ENCODE measurements around the gene TUBA8. TPM values are rescaled to one million over a fixed set of nuclear protein-coding genes. Genes with fewer than 3 reads are reported as not detected.
A peak's percentile ranks its signal among the peaks of the same experiment; 100 is the strongest.

Gene TUBA8
- total and polyA plus RNA-seq, 2 donors (not counting 3 experiments of a cell fraction or from before 2014, with no cell fraction given) = 6.9 to 8.9 TPM

GRCh38 chr22:18091916-18092526 is 18.6 kb upstream of the TUBA8 start:
- peak overlapping the region; percentile 92 for H3K27ac ChIP-seq (ENCODE audit: insufficient read depth, low read depth, low read length)
- H3K27me3 ChIP-seq (ENCODE audit: control insufficient read depth in 2 of 2, insufficient read depth in 2 of 2, low read length in 2 of 2) = no peaks in the 10 kb centered on the region
- H3K4me1 ChIP-seq (ENCODE audit: control insufficient read depth, extremely low read depth, insufficient read depth, low read length) = peaks cover 14% of the 10 kb centered on the region
- no TSS peak for BruUV-seq (replicated peaks)
- dilution Hi-C loops (cut with MboI; ENCODE audit: extremely low pct_ligation_motif_present, low sequenced_read_pairs) (no loop called here), intact Hi-C loops (cut with micrococcal nuclease) (loop anchor here (2.0 to 5.0 kb wide), 3 partner anchors 45 to 260 kb away; no protein-coding TSS in a partner anchor)
- H4K20me1 ChIP-seq (replicated peaks; ENCODE audit: control insufficient read depth, extremely low read depth, insufficient read depth, low read length) = no peaks in the 10 kb centered on the region
- peak overlapping the region; percentile 87 for H3K9ac ChIP-seq (replicated peaks; ENCODE audit: extremely low read depth, insufficient read depth, low read length)
- H3K9me3 ChIP-seq (replicated peaks; ENCODE audit: control insufficient read depth, insufficient read depth, low read length) = no peaks in the 10 kb centered on the region
- peaks cover 2% of the 10 kb centered on the region for H3K79me2 ChIP-seq (ENCODE audit: control insufficient read depth, insufficient read depth, low read length)
- DNase-seq (ENCODE audit: low read depth, low spot score) (peak; percentile 89), FAIRE-seq (peak; percentile 96)
- H3K36me3 ChIP-seq (ENCODE audit: control insufficient read depth in 2 of 2, extremely low read depth in 1 of 2, insufficient read depth in 2 of 2, low read length in 2 of 2) = peaks cover 0 to 20% of the 10 kb centered on the region in 2 experiments
- peak overlapping the region; percentile 9 to 44 (median 21) for H3K4me3 ChIP-seq (replicated peaks in 1 of 3; ENCODE audit: insufficient read depth in 1 of 3, low read depth in 1 of 3, low read length in 3 of 3)
- no peaks in the 10 kb centered on the region for H3K9me1 ChIP-seq (replicated peaks; ENCODE audit: control insufficient read depth, extremely low read depth, insufficient read depth, low read length)
- CTCF ChIA-PET = interaction anchor here (0.8 to 5.3 kb wide), 5 partner anchors 15 to 350 kb away, joined by 3 to 41 read pairs (median 3); partner anchors contain the start of genes PEX26 and TUBA8
- peak overlapping the region; percentile 61 for H3K4me2 ChIP-seq (ENCODE audit: insufficient read depth, low read length)
- peak; percentile 37 for TF ChIP-seq POLR2A (IDR thresholded peaks at IDR 0.05; ENCODE audit: low read depth, low read length)
- TF ChIP-seq JUN (IDR thresholded peaks at IDR 0.05; ENCODE audit: borderline replicate concordance, insufficient read depth, insufficient read length, low read depth) = no peak
- no peak for TF ChIP-seq MYC (IDR thresholded peaks at IDR 0.05; ENCODE audit: low read depth, low read length)
- peak; percentile 15 to 17 for TF ChIP-seq CTCF (IDR thresholded peaks at IDR 0.05; ENCODE audit: extremely low read depth in 1 of 2, insufficient read depth in 1 of 2, low read depth in 1 of 2, low read length in 2 of 2)
- no peak for TF ChIP-seq EZH2 (IDR thresholded peaks at IDR 0.05; ENCODE audit: borderline replicate concordance, low read depth, low read length, severe bottlenecking)
- TF ChIP-seq GATA2 (IDR thresholded peaks at IDR 0.05; ENCODE audit: insufficient read depth, insufficient read length, low read depth, low read length) = no peak
- POLR2A ChIA-PET = no interaction called here
- H2AFZ ChIP-seq (ENCODE audit: low read depth, low read length) = peak overlapping the region; percentile 89
